Right renal cortex interstitium (tissue), 3 donors: ENCODE results near the gene FRMD5. TPM values are rescaled to one million over a fixed set of nuclear protein-coding genes. Genes with fewer than 3 reads are reported as not detected.
A peak's percentile ranks its signal among the peaks of the same experiment; 100 is the strongest.

Experiments used
- DNase-seq, 3 donors: peaks; one replicate each; pipeline ENCODE4 v3.0.0-alpha.2; 2013; ENCODE audit warnings: low read depth in 3 of 3, low spot score in 2 of 3
- polyA plus RNA-seq, 3 donors: library from polyadenylated mRNA; unstranded; fragments of 120-200 nt; gene quantifications; one replicate each; pipeline ENCODE4 v1.2.1, GENCODE V29; 2013; ENCODE audit not compliant: insufficient read length in 3 of 3

Gene FRMD5
- polyA plus RNA-seq, 3 donors, result 0.76 to 0.90 (median 0.78) TPM

GRCh38 chr15:44097552-44097951 lies 97.5 kb downstream of the FRMD5 start:
- DNase-seq, result no peak

DNA sequence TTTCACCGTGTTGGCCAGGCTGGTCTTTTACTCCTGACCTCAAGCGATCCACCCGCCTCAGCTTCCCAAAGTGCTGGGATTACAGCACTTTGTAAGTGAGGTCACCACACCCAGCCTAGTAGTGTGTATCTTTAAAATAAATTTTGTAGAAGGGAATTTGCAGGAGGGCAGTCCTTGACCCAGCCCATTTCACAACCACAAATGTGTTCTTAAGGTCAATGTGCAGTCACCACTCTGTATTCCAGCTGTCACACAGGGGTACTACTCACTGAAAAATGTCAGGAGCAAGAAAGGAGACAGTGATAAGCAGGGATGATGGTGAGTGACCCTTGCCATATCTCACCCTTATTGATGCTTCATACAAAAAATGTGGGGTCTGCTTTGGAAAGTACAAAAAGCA lies 98.5 kb downstream of the FRMD5 start:
- DNase-seq, result no peak

GRCh38 chr15:44094781-44095180 lies 100.3 kb downstream of the FRMD5 start:
- no peak for DNase-seq

GRCh38 chr15:44093836-44094235 lies 101.2 kb downstream of the FRMD5 start:
- DNase-seq, result no peak

DNA sequence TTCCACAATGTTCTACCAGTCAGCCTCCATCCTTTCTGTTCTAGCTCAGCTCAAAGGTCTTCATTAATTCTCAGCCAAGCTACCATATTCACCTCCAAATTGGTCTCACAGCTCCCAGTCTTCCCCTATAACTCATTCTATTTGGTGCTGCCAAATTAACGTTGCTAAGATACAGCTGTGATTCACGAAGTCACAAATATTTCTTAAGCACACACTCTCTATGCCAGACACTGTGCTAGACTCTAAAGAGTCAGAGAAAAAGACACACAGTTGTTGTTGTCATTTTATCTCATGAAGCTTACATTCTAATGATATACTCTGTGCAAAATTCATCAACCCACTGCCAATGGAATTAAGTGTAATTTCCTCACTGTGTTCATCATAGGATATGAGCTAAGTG lies 102.8 kb downstream of the FRMD5 start:
- no peak for DNase-seq

GRCh38 chr15:44087578-44088465 lies 107.2 kb downstream of the FRMD5 start:
- DNase-seq, result no peak

- DNase-seq, result no peak
Measured at GRCh38 chr15:44084770-44085169, 110.3 kb downstream of the FRMD5 start.

- DNase-seq, result no peak
Measured at GRCh38 chr15:44084171-44084570, 110.9 kb downstream of the FRMD5 start.

DNA sequence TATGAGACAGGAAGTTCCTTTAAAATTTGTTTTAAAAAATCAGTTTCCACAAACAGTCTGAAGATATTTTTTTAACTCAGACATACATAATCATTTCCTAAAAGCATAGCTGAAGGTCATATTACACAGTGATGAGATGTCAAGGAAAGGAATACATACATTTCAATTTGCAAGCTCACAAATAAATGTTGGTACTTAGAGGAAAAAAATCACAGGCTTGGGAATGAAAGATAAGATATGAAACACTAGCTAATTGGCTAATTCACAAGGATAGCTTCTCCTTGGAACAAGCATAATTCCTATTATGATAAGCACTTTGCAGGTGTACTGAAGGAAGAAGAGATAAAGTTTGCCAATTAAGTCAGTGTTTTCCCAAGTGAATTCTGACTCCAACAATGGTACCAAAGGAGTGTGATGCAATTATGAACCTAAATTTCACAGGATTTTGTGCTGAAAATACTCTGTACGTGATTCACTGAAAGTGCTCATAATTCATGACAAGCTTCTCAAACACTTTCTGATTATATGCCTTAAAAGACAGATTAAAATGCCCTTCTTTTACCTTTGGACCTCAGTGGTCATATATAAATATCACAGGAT lies 112.4 kb downstream of the FRMD5 start:
- DNase-seq, result no peak

DNA sequence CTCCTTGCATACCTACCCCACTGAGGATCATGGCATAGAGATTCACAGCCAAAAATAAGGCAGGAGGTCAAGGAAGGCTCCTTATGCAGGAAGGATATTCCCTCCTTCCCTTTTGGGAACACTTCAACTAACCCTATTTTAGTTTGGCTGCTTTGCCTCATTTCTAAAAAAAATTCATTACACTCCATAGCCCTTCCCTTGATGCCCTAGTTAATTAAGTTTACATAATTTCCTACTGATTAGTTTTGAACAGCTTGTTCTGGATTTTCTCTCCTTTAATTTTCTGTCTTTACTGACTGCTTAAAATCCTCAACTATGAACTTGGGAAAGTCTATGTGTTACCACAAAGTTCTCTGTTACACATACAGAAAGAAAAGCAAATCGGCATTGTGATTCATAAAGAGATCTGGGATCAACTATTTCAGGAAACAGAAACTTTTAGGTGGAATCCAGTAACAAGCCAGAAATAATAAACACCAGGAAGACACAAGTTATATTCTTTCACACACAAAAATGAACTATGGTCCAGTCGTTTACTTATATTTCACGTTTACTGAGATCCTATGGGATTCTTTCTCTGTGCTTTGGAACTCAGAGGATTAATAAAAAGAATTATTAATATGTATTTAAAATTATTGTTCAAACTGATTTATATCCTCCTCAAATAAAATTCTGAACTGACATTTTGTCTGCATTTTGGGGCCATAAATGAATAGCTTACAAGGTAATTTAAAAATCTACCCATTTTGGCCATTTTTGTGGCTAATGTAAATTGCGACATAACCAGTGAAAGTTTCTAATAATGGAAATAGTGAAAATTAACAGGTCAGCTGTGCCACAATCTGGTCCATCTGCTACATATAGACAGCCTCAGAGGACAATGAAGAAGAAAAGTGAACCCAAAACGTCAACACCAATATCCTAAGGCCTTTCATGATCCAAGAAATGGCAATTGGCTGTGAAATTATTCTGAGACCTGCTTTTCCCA lies 113.8 kb downstream of the FRMD5 start:
- DNase-seq, result no peak

- DNase-seq, result no peak
Measured at GRCh38 chr15:44075535-44075934, 119.5 kb downstream of the FRMD5 start.

GRCh38 chr15:44069489-44069888 lies 125.6 kb downstream of the FRMD5 start:
- DNase-seq, result no peak

DNA sequence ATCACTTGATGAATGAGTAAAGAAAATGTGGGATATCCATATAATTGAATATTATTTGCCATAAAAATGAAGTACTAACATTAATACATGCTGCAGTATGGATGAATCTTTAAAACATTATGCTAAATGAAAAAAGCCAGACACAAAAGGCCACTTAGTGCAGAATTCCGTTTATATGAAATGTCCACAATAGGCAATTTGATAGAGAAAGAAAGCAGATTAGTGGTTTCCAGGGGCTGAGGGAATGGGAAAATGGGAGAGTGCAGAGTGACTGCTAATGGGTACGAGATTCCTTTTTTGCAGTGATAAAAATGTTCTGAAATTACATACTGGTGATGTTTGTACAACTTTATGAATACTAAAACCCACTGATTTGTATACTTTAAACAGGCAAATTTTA lies 126.7 kb downstream of the FRMD5 start:
- no peak for DNase-seq

DNA sequence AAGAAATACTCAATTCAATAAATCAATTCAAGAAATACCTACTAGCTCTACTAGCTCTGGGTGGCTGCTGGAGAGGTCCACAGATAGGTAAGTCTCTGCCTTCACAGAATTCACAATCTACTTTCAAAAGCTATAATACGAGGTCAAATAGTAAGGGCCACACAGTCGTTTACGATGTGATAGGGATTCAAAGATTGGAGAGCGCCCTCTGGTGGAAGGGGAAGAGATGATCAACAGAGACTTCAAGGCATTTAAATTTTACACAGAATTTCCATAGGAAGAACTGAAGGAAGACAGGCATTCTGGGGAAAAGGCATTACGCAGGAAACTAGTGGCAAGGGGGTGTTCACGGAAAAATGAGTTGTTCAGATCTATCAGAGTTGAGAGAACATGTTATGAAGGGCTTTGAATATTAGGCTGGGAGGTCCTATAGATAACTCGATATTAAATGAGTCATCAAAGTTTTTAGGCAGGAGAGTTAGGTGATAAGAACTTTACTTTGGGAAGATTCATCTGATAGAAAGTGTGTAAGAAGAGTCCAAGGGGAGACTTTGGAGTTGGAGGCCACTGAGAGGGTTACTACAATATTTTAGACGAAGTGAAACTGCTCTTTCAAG lies 128.8 kb downstream of the FRMD5 start:
- peak in 2 of 3 donors; percentile 10 to 17 for DNase-seq

DNA sequence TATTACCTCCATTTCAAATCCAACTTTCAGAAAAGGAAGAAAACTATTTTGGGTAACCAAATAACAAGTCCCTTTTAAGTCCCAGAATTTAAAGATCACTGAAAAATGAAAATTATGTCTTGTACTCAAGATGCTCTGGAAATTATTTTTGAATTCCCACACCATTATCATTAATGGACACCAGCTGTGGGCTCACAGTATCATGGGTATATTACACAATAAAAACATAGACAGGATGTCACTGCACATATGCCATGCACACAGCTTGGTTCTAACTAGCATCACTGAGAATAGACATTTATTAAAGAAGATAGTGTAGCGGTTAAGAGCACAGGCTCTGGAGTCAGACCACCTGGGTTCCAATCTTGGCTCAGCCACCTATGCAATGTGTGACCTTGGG lies 130.4 kb downstream of the FRMD5 start:
- no peak for DNase-seq

DNA sequence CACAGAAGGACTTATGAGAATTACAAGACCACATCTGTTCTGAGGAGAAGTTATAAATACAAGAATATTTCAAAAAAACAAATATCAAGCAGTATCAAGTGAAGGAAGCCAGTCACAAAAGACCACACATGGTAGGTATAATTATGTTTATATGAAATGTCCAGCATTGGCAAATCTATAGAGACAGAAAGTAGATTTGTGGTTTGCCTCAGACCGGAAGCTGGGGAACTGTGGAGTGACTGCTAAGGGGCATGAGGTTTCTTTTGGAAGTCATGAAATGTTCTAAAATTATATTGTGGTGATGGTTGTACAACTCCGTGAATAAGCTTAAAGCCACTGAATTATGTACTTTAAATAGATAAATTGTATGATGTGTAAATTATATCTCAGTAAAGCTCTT lies 136.9 kb downstream of the FRMD5 start:
- DNase-seq, result no peak

- DNase-seq, result no peak
Measured at GRCh38 chr15:44045661-44046060, 149.4 kb downstream of the FRMD5 start.

GRCh38 chr15:44045217-44045616 lies 149.9 kb downstream of the FRMD5 start:
- no peak for DNase-seq

DNA sequence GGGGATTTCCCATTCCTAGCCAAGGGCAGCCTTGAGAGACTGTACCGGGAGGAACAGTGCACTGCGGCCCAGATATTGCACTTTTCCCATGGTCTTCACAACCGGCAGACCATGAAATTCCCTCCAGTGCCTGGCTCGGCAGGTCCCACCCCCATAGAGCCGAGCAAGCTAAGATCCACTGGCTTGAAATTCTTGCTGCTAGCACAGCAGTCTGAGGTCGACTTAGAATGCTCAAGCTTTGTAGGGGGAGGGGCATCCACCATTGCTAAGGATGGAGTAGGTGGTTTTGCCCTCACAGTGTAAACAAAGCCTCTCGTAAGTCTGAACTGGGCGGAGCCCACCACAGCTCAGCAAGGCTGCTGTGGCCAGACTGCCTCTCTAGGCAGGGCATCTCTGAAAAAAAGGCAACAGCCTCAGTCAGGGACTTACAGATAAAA lies 156.3 kb downstream of the FRMD5 start:
- no peak for DNase-seq
